ENCODE measurements around the gene COL15A1.
"Not testable (repeated sequence)": the region's sequence is repeated elsewhere in the genome, so short reads cannot be mapped to it uniquely, and the experiment has no call there.

Gene COL15A1

DNA sequence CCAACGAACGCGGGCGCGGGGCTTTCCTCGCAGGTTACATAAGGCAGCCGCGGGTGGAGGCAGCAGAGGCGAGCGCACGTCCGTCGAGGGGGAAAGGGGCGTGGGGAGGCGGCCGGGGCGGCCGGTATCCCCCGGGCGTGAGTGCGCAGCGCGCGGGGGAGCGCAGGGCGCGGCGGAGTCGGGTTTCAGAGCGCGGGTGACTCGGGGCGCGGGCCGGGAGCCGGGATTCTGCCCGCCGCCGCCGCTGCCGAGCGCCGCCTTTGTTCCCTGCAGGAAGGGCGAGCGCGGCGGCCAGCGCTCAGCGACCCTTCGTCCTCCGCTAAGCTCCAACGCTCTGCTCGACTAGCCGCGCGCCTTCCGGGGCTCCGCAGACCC, at the start of gene COL15A1:
Gene COL15A1 (plus strand): TSS at position 226 of the 375 bp plus-strand sequence. CDS start 155 bp downstream, outside the sequence.
- DNase-seq (ENCODE audit: extremely low read depth in 1 of 2, low read depth in 1 of 2): no peak

DNA sequence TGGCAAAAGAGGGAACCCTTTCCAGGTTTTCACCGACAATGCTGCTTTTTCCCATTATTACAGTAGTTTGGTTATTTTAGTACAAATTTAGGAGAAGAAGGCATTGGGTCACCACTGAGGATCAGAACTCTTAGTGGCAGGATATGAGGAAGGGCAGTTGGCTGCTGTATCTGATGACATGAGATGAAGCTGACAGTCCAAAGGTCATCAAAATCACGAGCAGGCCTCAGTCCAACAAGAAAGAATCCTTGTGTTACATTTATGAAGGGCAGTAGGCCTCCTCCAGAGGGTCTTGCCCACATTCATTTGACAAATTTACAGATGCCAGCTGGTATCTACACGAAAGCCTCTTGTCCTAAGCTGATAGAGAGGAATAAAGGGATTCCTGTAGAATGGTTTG, 49.5 kb upstream of the COL15A1 start:
- no peak for DNase-seq (ENCODE audit: extremely low read depth in 1 of 2, low read depth in 1 of 2)

DNA sequence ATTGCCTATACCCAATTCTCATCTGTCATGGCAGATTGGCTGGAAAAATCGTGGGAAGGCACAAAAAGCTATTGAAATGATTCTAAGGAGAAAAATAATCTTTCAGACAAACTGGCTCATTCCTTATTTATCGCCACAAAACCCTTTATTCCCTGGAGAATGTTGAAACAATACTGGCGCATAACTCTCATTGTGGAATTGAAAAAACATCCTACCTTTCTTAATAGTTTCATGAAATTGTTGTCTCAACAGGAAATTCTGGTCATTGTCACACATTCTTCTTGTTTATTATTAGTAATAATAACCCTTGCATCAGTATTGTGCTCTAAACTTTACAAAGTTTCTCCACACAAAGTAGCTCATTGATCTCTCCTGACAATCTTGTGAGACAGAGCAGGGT, 48.9 kb upstream of the COL15A1 start:
- DNase-seq (ENCODE audit: extremely low read depth in 1 of 2, low read depth in 1 of 2): no peak

DNA sequence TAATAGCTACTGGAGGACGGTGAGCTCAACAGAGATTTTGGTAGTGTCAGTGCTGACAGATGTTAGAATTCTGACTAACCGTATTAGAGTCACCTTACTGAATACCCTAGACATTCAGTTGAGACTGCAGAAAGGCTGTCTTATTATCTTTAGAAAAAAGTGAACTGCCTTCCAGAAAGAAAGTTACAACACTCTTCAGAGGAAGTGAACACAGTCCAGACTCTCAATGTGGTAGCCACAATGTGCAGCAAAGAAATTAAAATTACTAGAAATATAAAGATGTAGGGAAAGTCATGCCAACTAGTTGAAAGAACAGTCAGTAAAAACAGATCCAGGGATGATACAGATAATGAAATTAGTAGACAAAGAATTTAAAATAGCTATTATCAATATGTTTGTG, 47.1 kb upstream of the COL15A1 start:
- no peak for DNase-seq (ENCODE audit: extremely low read depth in 1 of 2, low read depth in 1 of 2)

DNA sequence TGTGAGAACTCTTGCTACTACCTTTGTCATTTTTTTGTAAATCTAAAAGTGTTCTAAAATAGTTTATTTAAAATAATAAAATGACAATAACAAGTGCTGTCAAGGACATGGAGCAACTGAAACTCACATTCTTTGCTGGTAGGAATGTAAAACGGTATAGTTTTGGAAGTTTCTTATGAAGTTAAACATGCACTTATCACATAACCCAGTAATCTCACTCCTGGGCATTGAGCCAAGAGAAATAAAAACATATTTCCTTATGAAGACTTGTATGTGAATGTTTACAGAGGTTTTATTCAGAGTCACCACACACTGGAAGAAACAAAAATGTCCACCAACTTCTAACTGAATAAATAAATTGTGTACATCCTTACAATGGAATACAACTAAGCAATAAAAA, 46.0 kb upstream of the COL15A1 start:
- DNase-seq (ENCODE audit: extremely low read depth in 1 of 2, low read depth in 1 of 2): no peak

DNA sequence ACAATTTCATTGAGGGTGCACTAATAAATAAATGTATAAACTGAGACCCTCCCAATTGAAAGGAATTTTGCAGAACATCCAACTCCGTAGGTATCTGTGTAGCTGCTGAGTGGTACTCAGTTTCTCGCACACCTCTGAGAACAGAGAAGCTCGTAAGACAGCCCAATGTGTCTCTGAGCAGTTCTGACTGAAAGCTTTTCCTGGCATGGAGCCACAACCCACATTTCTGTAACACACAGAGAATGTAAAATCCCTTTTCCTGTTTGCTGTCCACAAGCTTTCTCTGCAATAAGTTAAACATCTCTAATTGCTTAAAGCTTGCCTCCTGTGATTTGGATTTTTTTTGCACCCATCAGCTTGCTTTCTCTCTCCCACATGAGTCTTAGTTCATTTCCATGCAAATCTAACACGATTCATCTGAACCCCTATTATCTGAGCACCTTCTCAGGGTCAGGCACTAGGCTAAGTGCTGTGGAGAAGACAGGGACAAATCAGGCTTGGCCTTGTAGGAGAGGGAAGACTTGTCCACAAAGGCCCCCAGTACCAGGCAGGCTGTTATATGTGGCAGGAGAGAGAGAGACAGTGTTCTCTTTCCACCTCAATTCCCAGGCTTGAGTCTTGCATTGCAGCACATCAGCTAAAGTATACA, 44.2 kb upstream of the COL15A1 start:
- DNase-seq (ENCODE audit: extremely low read depth in 1 of 2, low read depth in 1 of 2): no peak

DNA sequence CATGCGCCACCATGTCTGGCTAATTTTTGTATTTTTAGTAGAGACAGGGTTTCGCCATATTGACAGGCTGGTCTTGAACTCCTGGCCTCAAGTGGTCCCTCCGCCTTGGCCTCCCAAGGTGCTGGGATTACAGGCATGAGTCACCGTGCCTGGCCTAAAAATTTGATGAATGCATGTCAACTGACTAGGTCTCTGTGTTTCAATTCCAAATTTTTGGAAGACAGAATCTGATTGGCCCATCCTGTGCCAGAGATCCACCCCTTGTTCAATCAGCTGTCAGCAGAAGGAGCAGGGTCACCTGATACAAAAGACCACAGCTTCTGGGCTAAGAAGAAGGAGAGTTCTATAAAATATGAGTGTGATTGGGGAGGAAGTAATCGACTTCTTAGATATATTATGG, 43.5 kb upstream of the COL15A1 start:
- DNase-seq (ENCODE audit: extremely low read depth in 1 of 2, low read depth in 1 of 2): no peak

DNA sequence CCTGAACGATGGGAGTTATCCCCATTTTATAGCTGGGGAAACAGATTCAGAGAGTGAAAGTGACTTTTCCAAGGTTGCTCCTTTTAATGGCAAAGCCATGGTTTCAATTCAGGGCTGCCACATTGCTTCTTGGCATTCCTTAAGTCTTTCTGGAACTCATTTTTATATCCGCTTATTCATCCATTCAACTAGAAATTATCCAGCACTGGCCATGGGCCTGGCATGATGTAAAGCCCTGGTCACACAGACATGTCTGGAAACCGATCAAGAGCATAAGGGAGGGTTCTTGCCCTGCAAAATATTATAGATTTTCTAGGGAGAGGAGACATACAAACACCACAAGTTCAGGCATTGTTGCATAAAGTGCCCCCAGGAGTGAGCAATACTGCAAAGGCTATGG, 43.0 kb upstream of the COL15A1 start:
- no peak for DNase-seq (ENCODE audit: extremely low read depth in 1 of 2, low read depth in 1 of 2)

DNA sequence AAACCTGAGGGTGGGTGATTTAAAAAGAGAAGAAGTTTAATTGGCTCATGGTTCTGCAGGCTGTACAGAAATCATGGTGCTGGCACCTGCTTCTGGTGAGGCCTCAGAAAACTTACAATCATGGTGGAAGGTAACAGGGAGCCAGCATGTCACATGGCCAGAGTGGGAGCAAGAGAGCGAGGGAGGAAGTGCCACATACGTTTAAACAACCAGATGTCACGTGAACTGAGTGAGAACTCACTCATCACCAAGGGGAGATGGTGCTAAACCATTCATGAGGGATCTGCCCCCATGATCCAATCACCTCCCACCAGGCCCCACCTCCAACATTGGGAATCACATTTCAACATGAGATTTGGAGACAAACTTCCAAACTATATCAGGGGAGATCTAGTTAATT, 41.9 kb upstream of the COL15A1 start:
- DNase-seq (ENCODE audit: extremely low read depth in 1 of 2, low read depth in 1 of 2): not testable (repeated sequence)

DNA sequence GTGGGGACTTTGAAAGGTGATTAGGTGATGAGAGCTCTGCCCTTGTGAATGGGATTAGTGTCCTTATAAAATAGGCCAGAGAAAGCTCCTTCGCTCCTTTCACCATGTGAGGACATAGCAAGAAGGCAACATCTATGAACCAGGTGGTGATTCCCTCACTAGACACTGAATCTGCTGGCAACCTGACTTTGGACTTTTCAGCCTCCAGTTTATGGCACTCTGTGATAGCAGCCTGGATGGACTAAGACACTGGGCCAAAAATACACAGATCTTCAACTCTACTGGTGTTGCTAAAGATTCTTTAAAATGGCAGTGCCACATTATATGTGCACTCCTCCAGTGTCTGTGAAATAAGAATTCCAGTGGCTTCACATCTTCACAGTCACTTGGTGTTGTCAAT, 41.2 kb upstream of the COL15A1 start:
- no peak for DNase-seq (ENCODE audit: extremely low read depth in 1 of 2, low read depth in 1 of 2)

DNA sequence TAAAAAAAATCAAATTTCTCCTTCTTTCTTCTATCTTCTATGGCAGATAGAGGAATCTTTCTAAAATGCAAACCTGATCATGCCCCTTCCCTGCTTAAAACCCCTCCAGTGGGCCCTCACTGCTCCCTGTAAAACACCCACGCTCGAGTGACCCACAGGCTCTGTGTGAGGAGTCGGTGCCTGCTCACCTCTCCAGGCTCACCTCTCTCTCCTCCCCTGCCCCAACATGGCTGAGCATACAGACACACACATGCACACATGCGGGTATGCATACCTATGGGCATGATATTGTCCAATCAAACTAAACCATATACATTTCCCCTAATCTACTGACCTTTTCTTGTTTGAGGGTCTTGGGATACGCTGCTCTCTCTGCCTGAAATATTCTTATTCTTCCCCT, 40.8 kb upstream of the COL15A1 start:
- no peak for DNase-seq (ENCODE audit: extremely low read depth in 1 of 2, low read depth in 1 of 2)

DNA sequence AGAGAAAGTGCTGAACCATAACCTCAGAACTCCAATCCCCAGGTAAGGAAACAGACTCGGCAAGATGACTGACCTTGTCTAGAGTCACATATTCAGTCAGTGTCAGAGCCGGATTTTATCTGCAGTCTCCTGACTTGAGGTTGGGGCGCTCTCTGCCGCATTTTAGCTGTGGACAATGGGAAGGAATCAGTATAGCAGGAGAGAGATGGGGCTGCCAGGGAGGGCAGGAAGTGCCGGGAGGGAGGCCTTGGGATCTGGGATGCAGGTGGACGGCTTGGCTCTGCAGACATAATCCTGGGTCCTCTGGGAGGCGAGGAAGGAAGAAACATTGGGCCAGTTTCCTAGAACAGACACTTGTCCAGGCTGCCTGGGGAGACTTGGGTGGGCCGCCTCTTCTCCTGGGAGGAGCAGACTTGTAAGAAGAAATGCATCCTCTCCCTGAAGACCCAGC, 39.7 kb upstream of the COL15A1 start:
- no peak for DNase-seq (ENCODE audit: extremely low read depth in 1 of 2, low read depth in 1 of 2)

DNA sequence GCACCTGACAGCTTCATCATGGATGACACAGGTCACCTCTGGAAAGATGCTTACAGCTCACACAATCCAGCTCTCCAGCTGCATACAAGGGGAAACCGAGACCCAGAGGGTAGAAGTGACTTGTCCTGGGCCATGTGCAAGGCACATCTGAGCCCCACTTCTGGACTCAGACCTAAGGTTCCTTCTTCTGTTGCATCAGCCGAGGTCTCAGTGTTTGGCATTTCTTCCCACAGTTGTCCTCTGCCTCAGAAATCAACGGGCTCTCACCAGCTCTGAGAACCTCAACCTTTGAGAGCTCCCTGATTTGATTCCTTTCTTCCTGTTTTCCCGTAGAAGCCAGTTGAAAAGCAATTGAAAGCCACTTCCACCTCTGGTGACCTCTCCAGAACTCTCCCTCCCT, 38.7 kb upstream of the COL15A1 start:
- no peak for DNase-seq (ENCODE audit: extremely low read depth in 1 of 2, low read depth in 1 of 2)

DNA sequence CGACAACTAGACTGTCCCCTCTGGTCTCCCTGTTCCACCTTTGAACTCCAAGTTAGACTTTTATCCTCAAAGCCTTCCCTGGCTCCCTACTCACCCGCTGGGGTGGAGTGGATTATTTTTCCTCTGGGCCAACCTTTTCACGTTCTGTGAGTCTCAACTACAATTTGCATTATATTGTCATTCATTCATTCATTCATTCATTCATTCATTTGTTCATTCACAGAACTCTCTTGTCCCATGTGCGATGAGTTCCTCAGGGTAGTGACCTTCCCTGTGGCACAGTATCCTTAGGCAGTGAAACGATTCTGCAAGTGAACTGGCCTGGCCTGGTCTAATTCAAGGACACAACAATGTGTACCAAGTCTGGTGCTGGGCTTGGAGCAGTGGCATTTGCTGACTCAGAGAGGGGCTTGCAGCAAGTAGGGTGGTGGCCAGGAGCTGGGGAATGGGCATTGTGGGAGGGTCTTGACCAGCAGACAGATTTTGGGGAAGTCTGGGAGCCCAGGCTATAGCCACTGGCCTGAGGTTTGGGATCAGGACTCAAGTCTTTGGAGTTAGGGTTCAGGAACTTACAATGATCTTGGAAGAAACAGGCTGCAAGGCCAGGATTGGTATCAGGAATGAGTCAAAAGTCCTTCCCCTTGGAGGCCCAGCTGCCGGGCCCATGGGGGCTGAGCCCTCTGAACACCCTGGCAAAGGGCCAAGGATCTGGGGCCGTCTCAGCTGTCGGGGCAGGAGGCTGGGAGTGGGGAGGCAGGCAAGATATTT, 37.2 kb upstream of the COL15A1 start:
- DNase-seq (ENCODE audit: extremely low read depth in 1 of 2, low read depth in 1 of 2): no peak

DNA sequence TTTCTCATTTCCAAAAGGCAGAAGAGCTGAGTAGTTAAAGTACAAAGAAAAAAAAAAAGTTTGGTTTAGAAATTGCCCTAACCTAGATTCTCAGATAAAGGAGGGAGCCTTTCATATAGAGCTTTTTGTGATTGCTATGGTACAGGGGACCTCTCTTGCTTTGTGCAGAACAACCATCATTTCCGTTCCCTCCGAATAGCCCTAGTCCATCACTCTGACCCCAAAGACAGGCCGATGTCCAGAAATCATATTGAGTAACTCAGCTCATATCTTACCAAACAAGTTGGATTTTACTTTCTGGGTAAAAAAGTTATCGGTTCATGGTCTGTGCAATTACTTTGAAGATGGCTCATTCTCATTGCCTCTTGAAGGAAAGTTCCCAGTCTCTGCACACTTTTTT, 36.7 kb upstream of the COL15A1 start:
- DNase-seq (ENCODE audit: extremely low read depth in 1 of 2, low read depth in 1 of 2): no peak

DNA sequence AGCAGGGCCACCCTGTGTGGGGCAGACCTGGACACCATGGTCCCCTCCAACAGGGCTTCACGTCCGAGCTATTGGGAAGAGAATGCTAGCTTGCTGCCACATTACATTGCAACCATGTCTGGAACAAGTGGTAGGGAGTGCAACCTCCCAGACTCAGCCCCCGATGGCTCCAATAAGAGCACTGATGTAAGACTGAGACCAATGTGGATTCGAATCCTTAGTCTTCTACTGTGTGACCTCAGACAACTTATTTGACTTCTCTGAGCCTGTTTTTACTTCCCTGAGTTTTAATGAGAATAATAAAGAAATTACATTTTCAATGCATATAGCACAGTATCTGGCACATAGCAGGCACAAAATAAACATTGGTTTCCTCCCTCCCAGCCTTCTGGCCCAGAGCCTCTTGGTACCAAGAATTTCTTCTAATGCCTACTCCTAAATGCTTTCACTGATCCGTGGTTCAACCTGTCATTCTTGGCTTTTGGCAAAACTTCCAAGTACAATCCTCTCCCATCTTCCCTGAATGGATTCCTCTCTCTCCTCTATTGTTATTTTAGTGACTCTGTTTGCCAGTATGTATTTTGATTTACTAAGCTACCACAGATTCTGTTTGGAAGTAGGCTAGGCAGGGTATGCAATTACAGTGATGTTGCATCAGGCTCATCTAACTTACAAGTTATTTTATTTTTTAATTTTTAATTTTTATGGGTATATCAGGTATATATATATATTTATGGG, 34.6 kb upstream of the COL15A1 start:
- no peak for DNase-seq (ENCODE audit: extremely low read depth in 1 of 2, low read depth in 1 of 2)

DNA sequence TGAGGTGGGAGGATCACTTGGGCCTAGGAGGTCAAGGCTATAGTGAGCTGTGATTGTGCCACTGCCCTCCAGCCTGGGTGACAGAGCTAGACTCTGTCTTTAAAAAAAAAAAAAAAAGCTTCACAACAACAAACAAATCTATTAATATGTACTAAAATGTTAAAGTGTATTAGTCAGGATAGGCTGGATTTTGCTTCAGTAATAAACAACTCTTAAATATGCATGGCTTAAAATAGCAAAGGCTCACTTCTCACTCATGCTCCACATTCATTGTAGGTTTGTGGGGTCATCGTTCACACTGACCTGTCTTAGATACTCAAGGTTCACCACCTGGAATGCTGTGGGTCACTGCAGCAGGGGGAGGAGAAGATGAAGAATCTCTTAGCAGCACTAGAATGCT, 33.8 kb upstream of the COL15A1 start:
- DNase-seq (ENCODE audit: extremely low read depth in 1 of 2, low read depth in 1 of 2): no peak

DNA sequence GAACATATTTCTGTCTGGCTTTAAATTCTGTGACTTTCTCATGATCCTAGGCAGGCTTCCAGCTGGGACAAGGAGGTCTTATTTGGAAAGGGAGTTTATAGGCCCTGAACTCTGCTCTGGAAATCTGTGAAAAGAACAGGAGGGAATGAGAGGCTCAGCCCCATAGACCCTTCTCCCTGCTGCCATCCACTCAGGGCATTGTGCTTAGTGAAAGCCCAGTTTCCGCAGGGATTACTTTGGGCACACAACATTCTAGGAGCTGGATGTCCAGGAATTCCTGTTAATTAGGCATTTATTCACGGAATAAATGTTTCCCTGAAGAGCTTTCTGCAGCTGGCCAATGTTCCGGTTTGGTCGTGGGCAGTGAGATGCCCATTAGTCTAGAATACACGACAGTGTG, 32.7 kb upstream of the COL15A1 start:
- DNase-seq (ENCODE audit: extremely low read depth in 1 of 2, low read depth in 1 of 2): no peak

DNA sequence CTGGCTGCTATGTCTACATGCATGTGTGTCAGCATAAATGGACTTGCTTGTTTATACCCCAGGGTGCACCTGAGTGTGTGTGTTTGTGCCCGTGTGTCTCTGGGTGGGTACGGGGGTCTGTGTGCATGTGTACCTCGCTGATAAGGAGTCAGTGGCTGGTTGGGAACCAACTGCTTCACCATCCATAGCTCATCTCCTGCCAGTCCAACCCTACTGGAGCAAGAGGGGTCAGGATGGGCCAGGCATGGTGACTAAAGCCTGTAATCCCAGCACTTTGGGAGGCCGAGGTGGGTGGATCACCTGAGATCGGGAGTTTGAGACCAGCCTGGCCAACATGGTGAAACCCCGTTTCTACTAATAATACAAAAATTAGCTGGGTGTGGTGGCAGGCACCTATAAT, 32.0 kb upstream of the COL15A1 start:
- DNase-seq (ENCODE audit: extremely low read depth in 1 of 2, low read depth in 1 of 2): not testable (repeated sequence)

DNA sequence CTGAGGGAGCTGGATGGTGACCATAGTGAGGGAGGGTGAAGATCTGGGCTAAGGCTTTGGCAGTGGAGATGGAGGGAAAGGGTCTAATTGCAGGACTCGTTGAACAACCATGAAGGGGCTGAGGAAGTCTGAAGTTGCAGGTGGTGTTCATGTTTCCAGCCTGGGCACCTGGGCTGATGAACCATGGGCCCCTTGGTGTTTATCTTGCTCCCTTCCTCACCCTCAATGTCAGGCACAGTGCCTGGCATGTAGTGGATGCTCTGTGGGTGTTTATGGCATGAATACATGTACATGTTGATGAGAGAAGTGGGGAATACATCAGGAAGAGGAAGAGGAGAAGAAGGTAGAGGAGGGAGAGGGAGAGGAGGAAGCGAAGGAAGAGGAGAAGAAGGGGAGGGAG, 31.3 kb upstream of the COL15A1 start:
- DNase-seq (ENCODE audit: extremely low read depth in 1 of 2, low read depth in 1 of 2): no peak

DNA sequence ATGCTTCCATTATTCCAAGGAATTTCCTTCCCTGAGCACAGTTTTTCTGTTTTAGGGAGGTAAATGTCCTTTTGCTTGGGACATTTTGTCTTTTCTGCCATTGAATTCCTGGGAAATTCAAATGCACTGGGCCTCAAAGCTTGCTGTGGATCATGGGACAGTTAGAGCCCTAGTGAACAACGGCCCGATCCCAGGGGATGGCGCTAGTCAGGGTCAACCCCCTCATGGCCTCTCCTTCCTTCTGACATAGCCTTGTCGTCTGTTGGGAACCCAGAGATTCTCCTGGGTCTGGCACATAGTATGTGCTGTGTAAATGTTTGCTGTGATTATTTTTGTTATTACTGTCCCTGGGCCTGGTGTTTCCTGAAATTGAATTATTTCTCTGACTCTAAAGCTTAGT, 30.7 kb upstream of the COL15A1 start:
- DNase-seq (ENCODE audit: extremely low read depth in 1 of 2, low read depth in 1 of 2): no peak

DNA sequence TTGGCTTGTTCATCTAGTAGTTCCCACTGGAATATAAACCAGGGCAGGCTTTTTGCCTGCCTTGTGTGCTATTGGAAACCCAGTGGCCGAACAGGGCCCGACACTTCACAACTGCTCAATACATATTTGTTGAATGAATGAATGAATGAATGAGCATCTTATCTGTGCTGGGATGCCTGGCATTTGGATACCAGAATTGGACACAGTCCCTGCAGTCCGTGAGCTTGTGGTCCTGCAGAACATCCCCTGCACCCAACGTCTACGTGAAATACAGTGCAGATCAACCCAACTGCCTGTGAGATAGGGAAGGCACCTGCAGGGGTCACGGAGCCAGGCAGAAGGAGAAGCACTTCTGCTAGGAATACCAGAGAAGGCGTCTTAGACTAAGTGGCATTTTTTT, 30.0 kb upstream of the COL15A1 start:
- no peak for DNase-seq (ENCODE audit: extremely low read depth in 1 of 2, low read depth in 1 of 2)

Data from stimulated activated CD8-positive, alpha-beta memory T cell treated with anti-CD3 and anti-CD28 coated beads, Interleukin-7, amount 100 ng/mL, for 48 hours (primary cell).